ENCODE data around the gene MEGF11. TPM values are rescaled to one million over a fixed set of nuclear protein-coding genes. Genes with fewer than 3 reads are reported as not detected.

Gene MEGF11
- total and polyA plus RNA-seq, 7 donors = 0.04 to 0.05 TPM; not detected in 5

DNA sequence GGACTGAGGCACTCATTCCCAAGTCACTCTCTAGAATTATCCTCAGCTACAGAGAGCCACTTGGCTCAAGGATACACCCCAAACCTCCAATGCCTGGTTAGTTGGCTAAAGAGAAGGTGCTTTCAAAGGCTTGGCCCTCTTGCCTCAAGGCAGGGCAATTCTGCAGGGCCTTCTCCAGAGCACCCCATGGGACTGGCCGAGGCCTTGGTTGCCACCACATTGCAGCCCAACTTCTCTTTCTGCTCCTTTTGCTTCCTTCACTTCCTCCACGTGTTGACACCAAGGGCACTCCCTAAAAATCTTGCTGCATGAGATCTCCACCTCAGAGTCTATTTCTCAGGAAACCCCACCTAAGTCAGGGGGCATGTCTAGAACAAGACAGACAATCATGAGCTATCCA is 36.7 kb downstream of the MEGF11 start:
- Histone ChIP-seq H3K36me3 (ENCODE audit: insufficient read depth in 1 of 2, low read depth in 1 of 2) (no peaks in the 10 kb centered on the region), H3K27ac (no peak overlapping the region), H3K4me3 (no peak overlapping the region), H3K9me3 (no peaks in the 10 kb centered on the region), H3K4me1 (no peaks in the 10 kb centered on the region), H3K27me3 (ENCODE audit: insufficient read depth in 3 of 3, low read length in 2 of 3) (peaks cover 0 to 4% (median 0%) of the 10 kb centered on the region in 3 donors)
- TF ChIP-seq, protein P1, sequence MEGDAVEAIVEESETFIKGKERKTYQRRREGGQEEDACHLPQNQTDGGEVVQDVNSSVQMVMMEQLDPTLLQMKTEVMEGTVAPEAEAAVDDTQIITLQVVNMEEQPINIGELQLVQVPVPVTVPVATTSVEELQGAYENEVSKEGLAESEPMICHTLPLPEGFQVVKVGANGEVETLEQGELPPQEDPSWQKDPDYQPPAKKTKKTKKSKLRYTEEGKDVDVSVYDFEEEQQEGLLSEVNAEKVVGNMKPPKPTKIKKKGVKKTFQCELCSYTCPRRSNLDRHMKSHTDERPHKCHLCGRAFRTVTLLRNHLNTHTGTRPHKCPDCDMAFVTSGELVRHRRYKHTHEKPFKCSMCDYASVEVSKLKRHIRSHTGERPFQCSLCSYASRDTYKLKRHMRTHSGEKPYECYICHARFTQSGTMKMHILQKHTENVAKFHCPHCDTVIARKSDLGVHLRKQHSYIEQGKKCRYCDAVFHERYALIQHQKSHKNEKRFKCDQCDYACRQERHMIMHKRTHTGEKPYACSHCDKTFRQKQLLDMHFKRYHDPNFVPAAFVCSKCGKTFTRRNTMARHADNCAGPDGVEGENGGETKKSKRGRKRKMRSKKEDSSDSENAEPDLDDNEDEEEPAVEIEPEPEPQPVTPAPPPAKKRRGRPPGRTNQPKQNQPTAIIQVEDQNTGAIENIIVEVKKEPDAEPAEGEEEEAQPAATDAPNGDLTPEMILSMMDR (IDR thresholded peaks at IDR 0.05) = no peak
- WGBS, 3 donors = 87 to 88% (median 88%) methylated on average over 2 of the region's 2 CpGs
- DNase-seq (no peak), ATAC-seq (no peak)
- intact Hi-C loops (cut with DNase I) = no loop called here

DNA sequence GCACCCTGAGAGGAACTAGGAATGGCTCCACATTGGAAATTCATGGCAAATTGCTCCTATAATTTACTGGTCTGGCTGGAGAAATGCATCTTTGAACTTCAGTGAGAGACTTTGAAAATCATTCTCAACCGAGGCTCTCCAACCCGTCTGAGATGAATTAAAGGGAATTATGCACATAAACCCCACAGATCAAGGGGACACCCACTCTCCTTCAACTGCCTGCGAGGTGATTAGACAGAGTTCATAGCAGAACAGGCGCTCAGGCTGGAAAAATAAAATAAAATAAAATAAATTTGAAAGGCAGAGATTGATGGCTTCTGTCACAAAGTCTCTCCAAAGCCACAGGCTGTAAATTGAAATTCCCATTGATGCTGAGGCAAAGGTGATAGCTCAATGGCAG is 37.7 kb downstream of the MEGF11 start:
- H3K27me3 ChIP-seq (ENCODE audit: insufficient read depth in 3 of 3, low read length in 2 of 3) = peaks cover 0 to 4% (median 0%) of the 10 kb centered on the region in 3 donors
- H3K4me3 ChIP-seq = no peak overlapping the region
- no peaks in the 10 kb centered on the region for H3K36me3 ChIP-seq (ENCODE audit: insufficient read depth in 1 of 2, low read depth in 1 of 2)
- H3K9me3 ChIP-seq = no peaks in the 10 kb centered on the region
- H3K27ac ChIP-seq = no peak overlapping the region
- DNase-seq = no peak
- 78 to 86% (median 78%) methylated on average over 4 of the region's 4 CpGs for WGBS, 3 donors
- H3K4me1 ChIP-seq = no peaks in the 10 kb centered on the region
- TF ChIP-seq, protein P1 (IDR thresholded peaks at IDR 0.05) = no peak
- no peak for ATAC-seq
- intact Hi-C loops (cut with DNase I) = no loop called here

- 78% methylated on average over 4 of the region's 4 CpGs for WGBS, 3 donors
- H3K27ac ChIP-seq = no peak overlapping the region
Observed at GRCh38 chr15:66214246-66214645, 39.3 kb downstream of the MEGF11 start.

DNA sequence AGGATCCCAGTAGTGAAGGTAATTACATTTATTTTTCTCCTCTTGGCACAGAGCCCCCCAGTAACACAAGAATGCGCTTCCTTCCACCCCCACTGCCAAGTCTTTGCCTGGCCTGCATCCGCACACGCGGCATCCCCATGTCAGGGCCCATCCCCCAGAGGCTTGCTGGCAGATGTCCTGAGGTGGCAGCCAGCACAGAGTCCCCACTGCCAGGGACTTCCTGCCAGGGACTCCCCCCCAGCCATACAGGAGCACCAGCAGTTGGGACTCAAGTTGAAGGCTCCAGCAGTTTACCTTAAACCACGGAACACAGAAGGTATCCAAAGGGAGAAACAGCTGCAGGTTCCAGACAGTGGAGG is 41.0 kb downstream of the MEGF11 start:
- no peak overlapping the region for H3K4me3 ChIP-seq
- H3K4me1 ChIP-seq = no peaks in the 10 kb centered on the region
- WGBS, 3 donors = 20 to 31% (median 26%) methylated on average over 5 of the region's 5 CpGs
- H3K36me3 ChIP-seq (ENCODE audit: insufficient read depth in 1 of 2, low read depth in 1 of 2) = no peaks in the 10 kb centered on the region
- no peak overlapping the region for H3K27ac ChIP-seq
- peaks cover 0 to 4% (median 0%) of the 10 kb centered on the region in 3 donors for H3K27me3 ChIP-seq (ENCODE audit: insufficient read depth in 3 of 3, low read length in 2 of 3)
- intact Hi-C loops (cut with DNase I) = no loop called here
- no peak for ATAC-seq
- DNase-seq = no peak
- TF ChIP-seq, protein P1 (IDR thresholded peaks at IDR 0.05) = no peak
- H3K9me3 ChIP-seq = no peaks in the 10 kb centered on the region

More at GRCh38 chr15:66214246-66214645, 39.3 kb downstream of the MEGF11 start:
- Histone ChIP-seq H3K27me3 (ENCODE audit: insufficient read depth in 3 of 3, low read length in 2 of 3) (peaks cover 0 to 4% (median 0%) of the 10 kb centered on the region in 3 donors), H3K4me3 (no peak overlapping the region), H3K36me3 (ENCODE audit: insufficient read depth in 1 of 2, low read depth in 1 of 2) (no peaks in the 10 kb centered on the region), H3K9me3 (no peaks in the 10 kb centered on the region), H3K4me1 (no peaks in the 10 kb centered on the region)
- TF ChIP-seq, protein P1 (IDR thresholded peaks at IDR 0.05) = no peak
- intact Hi-C loops (cut with DNase I) = no loop called here
- no peak for DNase-seq
- ATAC-seq = no peak
